ENCODE results near the gene GUCY1A1.
A peak's percentile ranks its signal among the peaks of the same experiment; 100 is the strongest.

DNA sequence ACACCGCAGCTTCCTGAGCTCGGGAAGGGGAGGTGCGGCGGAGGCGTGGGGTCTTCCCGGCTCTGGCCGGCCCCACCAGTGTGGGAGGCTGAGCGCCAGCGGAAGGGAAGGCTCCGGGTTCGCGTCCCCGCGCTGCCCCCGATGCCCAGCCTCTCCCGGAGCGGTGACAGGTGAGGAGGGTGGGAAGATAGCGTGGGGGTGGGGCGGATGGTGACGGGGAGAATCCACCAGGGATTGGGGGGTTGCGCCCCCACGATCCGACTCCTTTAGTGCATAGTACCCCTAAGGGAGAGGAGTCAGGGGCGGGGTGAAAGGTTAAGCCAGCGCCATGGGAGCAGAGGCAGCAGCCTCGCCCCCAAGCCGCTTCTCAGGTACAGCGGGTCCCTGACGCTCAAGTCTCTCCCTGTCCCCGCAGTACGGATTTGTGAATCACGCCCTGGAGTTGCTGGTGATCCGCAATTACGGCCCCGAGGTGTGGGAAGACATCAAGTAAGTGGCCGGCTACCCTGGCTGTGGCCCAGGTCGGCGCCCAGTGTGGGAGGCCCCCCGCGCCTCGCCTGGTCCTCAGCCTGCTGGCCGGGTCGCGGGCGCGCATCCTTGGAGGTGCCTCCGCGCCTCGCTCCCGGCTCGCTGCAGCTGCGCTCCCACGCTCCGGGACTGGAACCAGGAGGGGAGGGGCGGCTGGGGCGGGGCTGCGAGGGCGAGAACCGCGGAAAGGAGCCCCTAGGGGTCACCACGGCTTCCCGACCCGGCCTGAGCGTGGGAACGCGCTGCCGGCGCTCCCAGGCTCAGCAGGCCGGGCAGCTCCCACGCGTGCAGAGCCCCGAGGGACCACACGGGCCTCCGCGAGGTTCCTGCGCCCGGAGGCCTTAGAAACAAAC is 93.0 kb downstream of the GUCY1A1 start:
- TF ChIP-seq CTCF (IDR thresholded peaks at IDR 0.05), result peak in 1 of 4 experiments; percentile 5
- TF ChIP-seq POLR2AphosphoS5 (IDR thresholded peaks at IDR 0.05), result peak in 2 of 4 donors; percentile 41 to 60
- no peak for TF ChIP-seq EP300 (IDR thresholded peaks at IDR 0.05)
- peak in 1 of 2 donors; percentile 7 for TF ChIP-seq POLR2A (IDR thresholded peaks at IDR 0.05)

All from sigmoid colon (tissue), 4 donors.